GM10248 (cell line): ENCODE data around the gene ZNF462.

ENCODE experiments used
- CTCF ChIA-PET: fragments of 300-600 bp; sonication (Branson Sonifier 250); formaldehyde crosslinking; extraction: SDS; loops from one replicate; lab custom pipeline; 2021; ENCODE audit warnings: antibody characterized with exemption; lab: Yijun Ruan, JAX
- POLR2A ChIA-PET: fragments of 350-650 bp; sonication (Branson Sonifier 250); formaldehyde crosslinking; extraction: SDS; loops from one replicate; lab custom pipeline; 2020; ENCODE audit warnings: antibody characterized with exemption; lab: Yijun Ruan, JAX
- DNase-seq: peaks from one replicate; pipeline ENCODE4 v3.0.0; 2012; ENCODE audit errors: extremely low spot score
- CTCF ChIP-seq: IDR thresholded peaks from 2 replicates; pipeline ENCODE4 v1.5.1; 2012; ENCODE audit warnings: mild to moderate bottlenecking, low read depth; ENCODE audit errors: extremely low read depth, missing control alignments, control extremely low read depth

Gene ZNF462

GRCh38 chr9:106932675-106933074 is 69.7 kb downstream of the ZNF462 start:
- no peak for DNase-seq
- POLR2A ChIA-PET, result no interaction called here
- TF ChIP-seq CTCF, result no peak
- CTCF ChIA-PET, result no interaction called here

- CTCF ChIA-PET, result no interaction called here
- TF ChIP-seq CTCF, result no peak
- DNase-seq, result no peak
- POLR2A ChIA-PET, result no interaction called here
These were observed 70.5 kb downstream of the ZNF462 start for GRCh38 chr9:106933470-106933869.

- no peak for TF ChIP-seq CTCF
- ChIA-PET CTCF (interaction anchor here (1.2 kb wide), 1 partner anchor 17 kb away, joined by 3 read pairs; no protein-coding TSS in a partner anchor), POLR2A (no interaction called here)
- no peak for DNase-seq
These were observed 71.7 kb downstream of the ZNF462 start for GRCh38 chr9:106934442-106935238.

- TF ChIP-seq CTCF, result no peak
- DNase-seq, result no peak
- ChIA-PET CTCF (interaction anchor here (0.9 to 1.0 kb wide), 2 partner anchors 12 to 20 kb away, joined by 3 read pairs; no protein-coding TSS in a partner anchor), POLR2A (no interaction called here)
These were observed 73.7 kb downstream of the ZNF462 start for GRCh38 chr9:106936680-106937079.

GRCh38 chr9:106941916-106942315 is 79.0 kb downstream of the ZNF462 start:
- ChIA-PET CTCF (interaction anchor here (0.9 to 1.6 kb wide), 4 partner anchors 8 to 21 kb away, joined by 3 to 4 read pairs (median 4); no protein-coding TSS in a partner anchor), POLR2A (no interaction called here)
- no peak for TF ChIP-seq CTCF
- no peak for DNase-seq

GRCh38 chr9:106945727-106946660 is 83.0 kb downstream of the ZNF462 start:
- ChIA-PET POLR2A (no interaction called here), CTCF (interaction anchor here (1.5 kb wide), 1 partner anchor 10 kb away, joined by 4 read pairs; no protein-coding TSS in a partner anchor)
- no peak for DNase-seq
- TF ChIP-seq CTCF, result no peak
